Natural killer cell treated with Interleukin-12 subunit alpha and Interleukin-12 subunit beta and Interleukin-15 and Interleukin-18, amount 100 ng/mL, for 72 hours (primary cell): ENCODE data around the gene TMEM125. TPM values are rescaled to one million over a fixed set of nuclear protein-coding genes. Genes with fewer than 3 reads are reported as not detected.

Experiments
- ATAC-seq, 2 donors: fragments of 150-1000 bp; cut with Tn5 transposase in 1 of 2; sonication (Bioruptor Pico), chemical (Tn5 transposase) in 1 of 2; 2 replicates each; pipeline ENCODE4 v1.10.0; 2021
- DNase-seq: peaks from one replicate; pipeline ENCODE4 v3.0.0; 2022; ENCODE audit warnings: low spot score
- H3K27ac Mint-ChIP-seq, 2 donors: 1 replicate in 1 of 2; 2 replicates in 1 of 2; pipeline ENCODE4 v1.8.0; 2022; ENCODE audit warnings: mixed read lengths in 2 of 2, mild to moderate bottlenecking in 1 of 2, moderate library complexity in 1 of 2
- H3K27me3 Mint-ChIP-seq, 2 donors: 1 replicate in 1 of 2; 2 replicates in 1 of 2; pipeline ENCODE4 v1.8.0; 2022; ENCODE audit warnings: mixed read lengths in 2 of 2
- H3K36me3 Mint-ChIP-seq: one replicate; pipeline ENCODE4 v1.8.0; 2022; ENCODE audit warnings: mixed read lengths
- H3K4me1 Mint-ChIP-seq, 2 donors: 1 replicate in 1 of 2; 2 replicates in 1 of 2; pipeline ENCODE4 v1.8.0; 2022; ENCODE audit warnings: low read depth in 2 of 2, mixed read lengths in 2 of 2, mild to moderate bottlenecking in 1 of 2
- H3K4me3 Mint-ChIP-seq: one replicate; pipeline ENCODE4 v1.8.0; 2022; ENCODE audit warnings: mixed read lengths
- H3K9me3 Mint-ChIP-seq: 2 replicates; pipeline ENCODE4 v1.8.0; 2022; ENCODE audit warnings: mixed read lengths
- total RNA-seq, 2 donors: library from RNA; stranded (reverse); gene quantifications; one replicate each; pipeline ENCODE4 v1.2.3, GENCODE V29; 2022

Gene TMEM125
- total RNA-seq, 2 donors from 2014 or later: not detected

GRCh38 chr1:43309405-43310025, 39.7 kb downstream of the TMEM125 start:
- H3K27ac Mint-ChIP-seq: no peak overlapping the region
- no peaks in the 10 kb centered on the region for H3K9me3 Mint-ChIP-seq
- H3K4me1 Mint-ChIP-seq: no peaks in the 10 kb centered on the region
- H3K27me3 Mint-ChIP-seq: no peaks in the 10 kb centered on the region
- no peak for DNase-seq
- ATAC-seq: no peak
- H3K36me3 Mint-ChIP-seq: no peaks in the 10 kb centered on the region
- no peak overlapping the region for H3K4me3 Mint-ChIP-seq

GRCh38 chr1:43311521-43311920, 41.7 kb downstream of the TMEM125 start:
- Mint-ChIP-seq H3K27me3 (no peaks in the 10 kb centered on the region), H3K36me3 (no peaks in the 10 kb centered on the region), H3K4me3 (no peak overlapping the region), H3K9me3 (no peaks in the 10 kb centered on the region), H3K27ac (no peak overlapping the region), H3K4me1 (no peaks in the 10 kb centered on the region)
- no peak for ATAC-seq
- DNase-seq: no peak

GRCh38 chr1:43312212-43312623, 42.4 kb downstream of the TMEM125 start:
- H3K27ac Mint-ChIP-seq: no peak overlapping the region
- H3K9me3 Mint-ChIP-seq: no peaks in the 10 kb centered on the region
- H3K4me1 Mint-ChIP-seq: no peaks in the 10 kb centered on the region

GRCh38 chr1:43312663-43313515, 43.1 kb downstream of the TMEM125 start:
- Mint-ChIP-seq H3K27ac (no peak overlapping the region), H3K4me1 (no peaks in the 10 kb centered on the region), H3K4me3 (no peak overlapping the region), H3K36me3 (no peaks in the 10 kb centered on the region), H3K9me3 (no peaks in the 10 kb centered on the region), H3K27me3 (no peaks in the 10 kb centered on the region)
- DNase-seq (no peak), ATAC-seq (no peak)

More at GRCh38 chr1:43312212-43312623, 42.4 kb downstream of the TMEM125 start:
- no peaks in the 10 kb centered on the region for H3K36me3 Mint-ChIP-seq
- ATAC-seq (no peak), DNase-seq (no peak)
- no peaks in the 10 kb centered on the region for H3K27me3 Mint-ChIP-seq
- H3K4me3 Mint-ChIP-seq: no peak overlapping the region

GRCh38 chr1:43313771-43314170, 44.0 kb downstream of the TMEM125 start:
- H3K9me3 Mint-ChIP-seq: no peaks in the 10 kb centered on the region
- no peaks in the 10 kb centered on the region for H3K27me3 Mint-ChIP-seq
- H3K36me3 Mint-ChIP-seq: no peaks in the 10 kb centered on the region
- DNase-seq (no peak), ATAC-seq (no peak)
- no peak overlapping the region for H3K27ac Mint-ChIP-seq
- no peaks in the 10 kb centered on the region for H3K4me1 Mint-ChIP-seq
- H3K4me3 Mint-ChIP-seq: no peak overlapping the region

- Mint-ChIP-seq H3K4me1 (no peaks in the 10 kb centered on the region), H3K4me3 (no peak overlapping the region), H3K36me3 (no peaks in the 10 kb centered on the region), H3K9me3 (no peaks in the 10 kb centered on the region), H3K27me3 (no peaks in the 10 kb centered on the region), H3K27ac (no peak overlapping the region)
- ATAC-seq: no peak
- no peak for DNase-seq
These were observed 44.5 kb downstream of the TMEM125 start for GRCh38 chr1:43314233-43314632.

GRCh38 chr1:43315481-43315880, 45.7 kb downstream of the TMEM125 start:
- DNase-seq: no peak
- no peak overlapping the region for H3K27ac Mint-ChIP-seq
- H3K9me3 Mint-ChIP-seq: no peaks in the 10 kb centered on the region
- no peak for ATAC-seq
- no peaks in the 10 kb centered on the region for H3K27me3 Mint-ChIP-seq
- H3K4me1 Mint-ChIP-seq: peaks cover 0 to 8% of the 10 kb centered on the region in 2 donors
- no peak overlapping the region for H3K4me3 Mint-ChIP-seq
- no peaks in the 10 kb centered on the region for H3K36me3 Mint-ChIP-seq

- Mint-ChIP-seq H3K36me3 (no peaks in the 10 kb centered on the region), H3K4me1 (peaks cover 0 to 8% of the 10 kb centered on the region in 2 donors), H3K27ac (no peak overlapping the region), H3K9me3 (no peaks in the 10 kb centered on the region), H3K4me3 (no peak overlapping the region), H3K27me3 (no peaks in the 10 kb centered on the region)
- DNase-seq: no peak
- no peak for ATAC-seq
These were observed 46.4 kb downstream of the TMEM125 start for GRCh38 chr1:43315963-43316737.

GRCh38 chr1:43316738-43317520, 47.1 kb downstream of the TMEM125 start:
- ATAC-seq (no peak), DNase-seq (no peak)
- H3K4me3 Mint-ChIP-seq: no peak overlapping the region
- no peaks in the 10 kb centered on the region for H3K27me3 Mint-ChIP-seq
- H3K9me3 Mint-ChIP-seq: no peaks in the 10 kb centered on the region
- H3K4me1 Mint-ChIP-seq: peaks cover 0 to 8% of the 10 kb centered on the region in 2 donors
- no peaks in the 10 kb centered on the region for H3K36me3 Mint-ChIP-seq
- H3K27ac Mint-ChIP-seq: no peak overlapping the region

GRCh38 chr1:43317817-43318471, 48.2 kb downstream of the TMEM125 start:
- ATAC-seq (no peak), DNase-seq (no peak)
- Mint-ChIP-seq H3K27ac (no peak overlapping the region), H3K9me3 (no peaks in the 10 kb centered on the region), H3K4me1 (peaks cover 0 to 8% of the 10 kb centered on the region in 2 donors), H3K4me3 (no peak overlapping the region), H3K36me3 (no peaks in the 10 kb centered on the region), H3K27me3 (no peaks in the 10 kb centered on the region)

GRCh38 chr1:43318831-43319230, 49.0 kb downstream of the TMEM125 start:
- H3K36me3 Mint-ChIP-seq: no peaks in the 10 kb centered on the region
- H3K4me3 Mint-ChIP-seq: no peak overlapping the region
- no peak for ATAC-seq
- H3K27ac Mint-ChIP-seq: no peak overlapping the region
- no peaks in the 10 kb centered on the region for H3K9me3 Mint-ChIP-seq
- no peak for DNase-seq
- H3K4me1 Mint-ChIP-seq: peaks cover 0 to 8% of the 10 kb centered on the region in 2 donors
- no peaks in the 10 kb centered on the region for H3K27me3 Mint-ChIP-seq

GRCh38 chr1:43319288-43319687, 49.5 kb downstream of the TMEM125 start:
- no peaks in the 10 kb centered on the region for H3K27me3 Mint-ChIP-seq
- no peak for ATAC-seq
- H3K36me3 Mint-ChIP-seq: peaks cover 3% of the 10 kb centered on the region
- DNase-seq: no peak
- peaks cover 2% of the 10 kb centered on the region for H3K9me3 Mint-ChIP-seq
- no peak overlapping the region for H3K27ac Mint-ChIP-seq
- peaks cover 3 to 10% of the 10 kb centered on the region in 2 donors for H3K4me1 Mint-ChIP-seq
- H3K4me3 Mint-ChIP-seq: no peak overlapping the region

- ATAC-seq (no peak), DNase-seq (no peak)
- Mint-ChIP-seq H3K9me3 (peaks cover 7% of the 10 kb centered on the region), H3K36me3 (peaks cover 8% of the 10 kb centered on the region), H3K4me1 (peaks cover 6 to 15% of the 10 kb centered on the region in 2 donors), H3K27ac (peak overlapping the region in 1 of 2 donors; percentile 60), H3K4me3 (no peak overlapping the region), H3K27me3 (no peaks in the 10 kb centered on the region)
These were observed 50.0 kb downstream of the TMEM125 start for GRCh38 chr1:43319766-43320165.
